Epithelial cell of esophagus (primary cell): ENCODE results near the gene PYGB.

Source experiments
- DNase-seq: peaks from one replicate; pipeline ENCODE4 v3.0.0; 2010; ENCODE audit warnings: low read depth
- H3K4me3 ChIP-seq: 2 replicates; pipeline ENCODE4 v1.5.1; 2011; ENCODE audit warnings: mild to moderate bottlenecking, low read length, control low read depth
- CTCF ChIP-seq: IDR thresholded peaks from 2 replicates; pipeline ENCODE4 v1.5.1; 2011; ENCODE audit warnings: low read depth, mild to moderate bottlenecking, low read length, control low read depth, inconsistent platforms; ENCODE audit not compliant: insufficient read depth; ENCODE audit errors: missing control alignments

PYGB gene

GRCh38 chr20:25288291-25289181, 40.7 kb downstream of the PYGB start:
- no peak overlapping the region for H3K4me3 ChIP-seq
- no peak for TF ChIP-seq CTCF
- DNase-seq: no peak

- no peak overlapping the region for H3K4me3 ChIP-seq
- TF ChIP-seq CTCF: no peak
- no peak for DNase-seq
Observed at GRCh38 chr20:25289886-25290597, 42.2 kb downstream of the PYGB start.

- no peak for DNase-seq
- H3K4me3 ChIP-seq: no peak overlapping the region
- TF ChIP-seq CTCF: no peak
Observed at GRCh38 chr20:25290646-25291431, 43.0 kb downstream of the PYGB start.

DNA sequence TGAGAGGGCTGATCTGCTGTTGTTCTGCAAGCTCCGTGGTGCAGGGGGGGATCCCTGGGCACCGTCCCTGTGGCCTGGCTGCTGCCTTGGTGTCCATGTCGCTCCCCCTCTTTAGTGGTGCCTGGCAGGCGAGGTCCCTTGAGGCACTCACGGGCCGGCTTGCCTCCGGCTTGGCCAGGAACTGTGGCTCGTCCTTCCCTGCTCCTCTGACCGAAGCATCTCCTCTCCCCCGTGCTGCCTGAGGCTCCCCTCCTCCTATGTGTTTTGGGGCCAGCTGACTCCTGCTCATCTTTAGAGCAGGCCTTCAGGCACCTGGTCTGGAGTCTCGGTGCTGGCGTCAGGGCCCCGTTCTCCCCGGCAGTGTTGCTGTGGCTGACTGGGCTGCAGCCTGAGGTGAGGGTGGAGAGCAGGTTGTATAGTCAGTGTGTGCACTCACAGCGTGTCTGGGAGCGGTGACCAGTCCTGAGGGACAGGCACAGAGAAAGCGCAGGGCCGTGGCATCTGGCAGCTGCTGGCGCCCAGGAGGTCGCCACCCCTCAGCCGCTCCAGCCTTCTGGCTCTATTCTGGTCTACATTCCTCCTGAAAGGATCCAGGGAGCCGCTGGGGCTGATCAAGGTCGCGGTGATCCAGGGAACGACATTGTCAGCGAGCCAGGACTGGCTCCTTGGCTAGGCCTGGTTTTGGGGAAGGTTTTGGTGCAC, 43.7 kb downstream of the PYGB start:
- no peak for DNase-seq
- no peak for TF ChIP-seq CTCF

GRCh38 chr20:25292176-25292891, 44.4 kb downstream of the PYGB start:
- no peak for TF ChIP-seq CTCF
- H3K4me3 ChIP-seq: no peak overlapping the region
- no peak for DNase-seq

More for the DNA sequence above, 43.7 kb downstream of the PYGB start:
- H3K4me3 ChIP-seq: no peak overlapping the region

DNA sequence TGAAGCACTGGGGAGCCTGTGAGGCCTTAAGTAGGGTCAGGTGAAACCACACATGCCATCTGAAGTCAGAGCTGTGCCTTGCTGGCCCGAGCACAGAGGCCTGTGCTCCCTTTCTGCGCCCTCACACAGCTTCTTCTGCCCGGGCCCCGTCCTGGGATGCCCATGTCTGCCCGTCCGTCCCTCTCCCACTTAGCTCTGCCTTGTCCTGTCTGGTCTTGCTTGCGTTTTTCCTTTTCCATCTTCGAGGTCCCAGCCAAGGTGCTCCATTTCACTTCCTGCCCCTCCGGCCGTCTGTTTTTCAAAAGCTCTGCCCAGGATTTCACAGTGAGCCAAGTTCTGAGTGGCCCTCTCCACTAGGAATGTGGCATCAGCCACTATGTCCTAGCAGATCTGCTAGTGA, 45.6 kb downstream of the PYGB start:
- DNase-seq: peak; percentile 43
- no peak for TF ChIP-seq CTCF
- H3K4me3 ChIP-seq: no peak overlapping the region
